Choroid plexus epithelial cell (primary cell): ENCODE data around the gene ATP8B3.

Experiments
- DNase-seq: peaks from one replicate; pipeline ENCODE4 v3.0.0-alpha.2; 2010; ENCODE audit warnings: low read depth
- H3K4me3 ChIP-seq: 2 replicates; pipeline ENCODE4 v1.5.1; 2011; ENCODE audit warnings: low read depth, mild to moderate bottlenecking, control low read depth, low read length, moderate library complexity
- CTCF ChIP-seq: conservative IDR thresholded peaks from 2 replicates; pipeline ENCODE4 v1.5.1; 2011; ENCODE audit warnings: low read depth, mild to moderate bottlenecking, control low read depth, inconsistent platforms, low read length, moderate library complexity

The ATP8B3 gene

GRCh38 chr19:1818549-1819195, 6.6 kb upstream of the ATP8B3 start:
- no peak for TF ChIP-seq CTCF
- no peak overlapping the region for H3K4me3 ChIP-seq
- no peak for DNase-seq

- no peak overlapping the region for H3K4me3 ChIP-seq
- DNase-seq, result no peak
- TF ChIP-seq CTCF, result no peak
Observed at GRCh38 chr19:1817553-1818179, 5.6 kb upstream of the ATP8B3 start.

GRCh38 chr19:1816530-1817298, 4.6 kb upstream of the ATP8B3 start:
- DNase-seq, result no peak
- no peak for TF ChIP-seq CTCF
- no peak overlapping the region for H3K4me3 ChIP-seq

GRCh38 chr19:1815605-1816529, 3.8 kb upstream of the ATP8B3 start:
- no peak overlapping the region for H3K4me3 ChIP-seq
- TF ChIP-seq CTCF, result no peak
- no peak for DNase-seq

- no peak overlapping the region for H3K4me3 ChIP-seq
- no peak for TF ChIP-seq CTCF
- DNase-seq, result no peak
Observed at GRCh38 chr19:1814833-1815604, 2.9 kb upstream of the ATP8B3 start.

- no peak for DNase-seq
- no peak for TF ChIP-seq CTCF
- no peak overlapping the region for H3K4me3 ChIP-seq
Observed at GRCh38 chr19:1814391-1814790, 2.3 kb upstream of the ATP8B3 start.
